CD14-positive monocyte (primary cell): ENCODE data around the gene PI4KA. TPM values are rescaled to one million over a fixed set of nuclear protein-coding genes. Genes with fewer than 3 reads are reported as not detected.

ENCODE experiments used
- DNase-seq, 3 donors: peaks; one replicate each; pipeline ENCODE4 v3.0.0-alpha.2; 2011 to 2022
- H2AFZ ChIP-seq: 2 replicates; pipeline ENCODE4 v1.6.0; 2012; ENCODE audit warnings: mild to moderate bottlenecking, low read depth, low read length, inconsistent platforms; ENCODE audit not compliant: insufficient read depth, poor library complexity, severe bottlenecking
- H3K27ac ChIP-seq, 2 donors: 1 replicate in 1 of 2; 2 replicates in 1 of 2; pipeline ENCODE4 v1.5.1; 2012 to 2013; ENCODE audit warnings: low read length in 2 of 2, control low read depth in 1 of 2, inconsistent platforms in 1 of 2, low read depth in 1 of 2, mild to moderate bottlenecking in 1 of 2
- H3K27me3 ChIP-seq, 2 donors: one replicate each; pipeline versions ENCODE4 v1.6.0 to v1.6.1; 2011 to 2013; ENCODE audit warnings: low read length in 2 of 2; ENCODE audit not compliant: control insufficient read depth in 2 of 2, insufficient read depth in 2 of 2
- H3K36me3 ChIP-seq, 2 donors: replicated peaks in 1 of 2; 1 replicate in 1 of 2; 2 replicates in 1 of 2; pipeline versions ENCODE4 v1.5.1 to v1.6.1; 2012 to 2013; ENCODE audit warnings: low read length in 2 of 2, control low read depth in 1 of 2, inconsistent platforms in 1 of 2, mild to moderate bottlenecking in 1 of 2; ENCODE audit not compliant: insufficient read depth in 2 of 2, control insufficient read depth in 1 of 2
- H3K4me1 ChIP-seq, 2 donors: 1 replicate in 1 of 2; 2 replicates in 1 of 2; pipeline versions ENCODE4 v1.5.1 to v1.6.1; 2012 to 2013; ENCODE audit warnings: low read length in 2 of 2, control low read depth in 1 of 2, inconsistent platforms in 1 of 2, mild to moderate bottlenecking in 1 of 2, moderate library complexity in 1 of 2; ENCODE audit not compliant: insufficient read depth in 2 of 2, control insufficient read depth in 1 of 2
- H3K4me2 ChIP-seq: replicated peaks from 2 replicates; pipeline ENCODE3; 2012; ENCODE audit warnings: low read length, moderate library complexity, mild to moderate bottlenecking; ENCODE audit not compliant: poor library complexity, severe bottlenecking; ENCODE audit errors: extremely low read depth
- H3K4me3 ChIP-seq, 3 experiments: fragments of 200-600 bp in 1 of 3; sonication (generic) in 1 of 3; replicated peaks in 1 of 3; 1 replicate in 2 of 3; 2 replicates in 1 of 3; pipeline ENCODE4 v1.5.1; 2011 to 2013; ENCODE audit warnings: low read length in 3 of 3, mild to moderate bottlenecking in 3 of 3, control low read depth in 2 of 3, low read depth in 2 of 3, inconsistent platforms in 1 of 3, moderate library complexity in 1 of 3
- H3K79me2 ChIP-seq: 2 replicates; pipeline ENCODE4 v1.6.0; 2012; ENCODE audit warnings: mild to moderate bottlenecking, control low read depth, inconsistent platforms, low read length, moderate library complexity; ENCODE audit not compliant: insufficient read depth
- H3K9ac ChIP-seq: 2 replicates; pipeline ENCODE4 v1.6.0; 2017; ENCODE audit warnings: low read length, mild to moderate bottlenecking; ENCODE audit not compliant: insufficient read depth, poor library complexity, severe bottlenecking
- H3K9me3 ChIP-seq, 2 donors: replicated peaks in 1 of 2; 1 replicate in 1 of 2; 2 replicates in 1 of 2; pipeline versions ENCODE4 v1.5.1 to v1.6.1; 2012 to 2013; ENCODE audit warnings: low read length in 2 of 2, control low read depth in 1 of 2; ENCODE audit not compliant: control insufficient read depth in 1 of 2, insufficient read depth in 1 of 2
- H4K20me1 ChIP-seq: 2 replicates; pipeline ENCODE4 v1.6.0; 2012; ENCODE audit warnings: mild to moderate bottlenecking, low read length, control low read depth, moderate library complexity; ENCODE audit not compliant: insufficient read depth
- H3K27ac Mint-ChIP-seq, 7 donors: one replicate each; pipeline ENCODE4 v1.8.0; 2020; ENCODE audit warnings: mild to moderate bottlenecking in 7 of 7, mixed read lengths in 7 of 7, moderate library complexity in 6 of 7, inconsistent platforms in 2 of 7
- H3K27me3 Mint-ChIP-seq, 3 donors: one replicate each; pipeline ENCODE4 v1.8.0; 2021 to 2022; ENCODE audit warnings: low read depth in 3 of 3, mild to moderate bottlenecking in 3 of 3, mixed read lengths in 3 of 3, moderate library complexity in 3 of 3, inconsistent platforms in 1 of 3
- H3K36me3 Mint-ChIP-seq, 2 donors: one replicate each; pipeline ENCODE4 v1.8.0; 2020; ENCODE audit warnings: mixed read lengths in 2 of 2, inconsistent platforms in 1 of 2, mild to moderate bottlenecking in 1 of 2
- H3K4me1 Mint-ChIP-seq: one replicate; pipeline ENCODE4 v1.8.0; 2020; ENCODE audit warnings: mild to moderate bottlenecking, mixed read lengths
- H3K4me3 Mint-ChIP-seq, 2 donors: one replicate each; pipeline ENCODE4 v1.8.0; 2020; ENCODE audit warnings: mild to moderate bottlenecking in 2 of 2, mixed read lengths in 2 of 2, moderate library complexity in 1 of 2
- H3K9me3 Mint-ChIP-seq, 7 donors: one replicate each; pipeline ENCODE4 v1.8.0; 2020 to 2022; ENCODE audit warnings: mixed read lengths in 7 of 7, mild to moderate bottlenecking in 6 of 7, moderate library complexity in 6 of 7, inconsistent platforms in 2 of 7
- WGBS: methylation state at CpG from one replicate; pipeline ENCODE4 v1.1.5; 2013; ENCODE audit warnings: missing lambda C conversion rate; ENCODE audit not compliant: insufficient coverage; 5-methylcytosine and 5-hydroxymethylcytosine counted together
- intact Hi-C, 2 donors: fragments of 100-400 bp; cut with micrococcal nuclease; formaldehyde crosslinking; loops; one replicate each; pipeline versions ENCODE4 v1.15.0 to v1.15.1; 2023
- polyA plus RNA-seq, 3 donors: library from polyadenylated mRNA; depleted of rRNA in 1 of 3; unstranded in 2 of 3; stranded (reverse) in 1 of 3; fragments of 300-500 nt in 2 of 3; fragments of >200 nt in 1 of 3; fragmentation: Illumina TruSeq in 2 of 3; gene quantifications; 1 replicate in 2 of 3; 2 replicates in 1 of 3; pipeline ENCODE4 v1.2.3, GENCODE V29; 2012 to 2021
- TF ChIP-seq, protein P1 (sequence below): fragments of 200-600 bp; IDR thresholded peaks from one replicate; pipeline ENCODE4 v1.8.0; 2022; ENCODE audit warnings: antibody characterized with exemption, mild to moderate bottlenecking

PI4KA gene
- polyA plus RNA-seq, 3 donors = 22.8 to 74.4 (median 38.2) TPM

- H3K4me3 Mint-ChIP-seq = no peak overlapping the region
- H3K4me1 Mint-ChIP-seq = no peaks in the 10 kb centered on the region
- H3K36me3 Mint-ChIP-seq = peaks cover 83 to 97% of the 10 kb centered on the region in 2 donors
- no peaks in the 10 kb centered on the region for H3K27me3 ChIP-seq
- peaks cover 89 to 98% of the 10 kb centered on the region in 2 donors for H3K36me3 ChIP-seq
- no peaks in the 10 kb centered on the region for H3K4me1 ChIP-seq
- intact Hi-C loops = no loop called here
- H4K20me1 ChIP-seq = no peaks in the 10 kb centered on the region
- no peak overlapping the region for H3K27ac Mint-ChIP-seq
- H3K9ac ChIP-seq = no peak overlapping the region
- 42% methylated on average over 2 of the region's 6 CpGs for WGBS
- no peaks in the 10 kb centered on the region for H3K9me3 ChIP-seq
- H2AFZ ChIP-seq = no peak overlapping the region
- H3K79me2 ChIP-seq = no peaks in the 10 kb centered on the region
- no peak overlapping the region for H3K4me2 ChIP-seq
- H3K27me3 Mint-ChIP-seq = peaks cover 0 to 1% (median 0%) of the 10 kb centered on the region in 3 donors
- TF ChIP-seq, protein P1, sequence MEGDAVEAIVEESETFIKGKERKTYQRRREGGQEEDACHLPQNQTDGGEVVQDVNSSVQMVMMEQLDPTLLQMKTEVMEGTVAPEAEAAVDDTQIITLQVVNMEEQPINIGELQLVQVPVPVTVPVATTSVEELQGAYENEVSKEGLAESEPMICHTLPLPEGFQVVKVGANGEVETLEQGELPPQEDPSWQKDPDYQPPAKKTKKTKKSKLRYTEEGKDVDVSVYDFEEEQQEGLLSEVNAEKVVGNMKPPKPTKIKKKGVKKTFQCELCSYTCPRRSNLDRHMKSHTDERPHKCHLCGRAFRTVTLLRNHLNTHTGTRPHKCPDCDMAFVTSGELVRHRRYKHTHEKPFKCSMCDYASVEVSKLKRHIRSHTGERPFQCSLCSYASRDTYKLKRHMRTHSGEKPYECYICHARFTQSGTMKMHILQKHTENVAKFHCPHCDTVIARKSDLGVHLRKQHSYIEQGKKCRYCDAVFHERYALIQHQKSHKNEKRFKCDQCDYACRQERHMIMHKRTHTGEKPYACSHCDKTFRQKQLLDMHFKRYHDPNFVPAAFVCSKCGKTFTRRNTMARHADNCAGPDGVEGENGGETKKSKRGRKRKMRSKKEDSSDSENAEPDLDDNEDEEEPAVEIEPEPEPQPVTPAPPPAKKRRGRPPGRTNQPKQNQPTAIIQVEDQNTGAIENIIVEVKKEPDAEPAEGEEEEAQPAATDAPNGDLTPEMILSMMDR = no peak
- no peak for DNase-seq
- no peak overlapping the region for H3K4me3 ChIP-seq
- no peak overlapping the region for H3K27ac ChIP-seq
- peaks cover 0 to 2% (median 0%) of the 10 kb centered on the region in 7 donors for H3K9me3 Mint-ChIP-seq
Measured at GRCh38 chr22:20802452-20802851, 56.2 kb downstream of the PI4KA start.

GRCh38 chr22:20799449-20799848 is 59.2 kb downstream of the PI4KA start:
- peaks cover 0 to 2% (median under 1%) of the 10 kb centered on the region in 3 donors for H3K27me3 Mint-ChIP-seq
- H3K36me3 Mint-ChIP-seq = peaks cover 88 to 98% of the 10 kb centered on the region in 2 donors
- H3K27me3 ChIP-seq = no peaks in the 10 kb centered on the region
- no peaks in the 10 kb centered on the region for H3K4me1 ChIP-seq
- intact Hi-C loops = no loop called here
- H3K4me3 ChIP-seq = no peak overlapping the region
- no peaks in the 10 kb centered on the region for H3K79me2 ChIP-seq
- H3K4me2 ChIP-seq = no peak overlapping the region
- H3K9me3 Mint-ChIP-seq = no peaks in the 10 kb centered on the region
- no peak overlapping the region for H3K27ac ChIP-seq
- no peaks in the 10 kb centered on the region for H3K9me3 ChIP-seq
- H4K20me1 ChIP-seq = no peaks in the 10 kb centered on the region
- no peak overlapping the region for H2AFZ ChIP-seq
- DNase-seq = no peak
- no peak overlapping the region for H3K27ac Mint-ChIP-seq
- H3K4me1 Mint-ChIP-seq = peaks cover 2% of the 10 kb centered on the region
- TF ChIP-seq, protein P1 = no peak
- H3K4me3 Mint-ChIP-seq = no peak overlapping the region
- H3K36me3 ChIP-seq = peaks cover 87 to 98% of the 10 kb centered on the region in 2 donors
- 98% methylated on average over 8 of the region's 8 CpGs for WGBS
- H3K9ac ChIP-seq = no peak overlapping the region
